Measurements from ENCODE around the gene SLC8A2.
"Not testable (repeated sequence)": the region's sequence is repeated elsewhere in the genome, so short reads cannot be mapped to it uniquely, and the experiment has no call there.

SLC8A2 gene

DNA sequence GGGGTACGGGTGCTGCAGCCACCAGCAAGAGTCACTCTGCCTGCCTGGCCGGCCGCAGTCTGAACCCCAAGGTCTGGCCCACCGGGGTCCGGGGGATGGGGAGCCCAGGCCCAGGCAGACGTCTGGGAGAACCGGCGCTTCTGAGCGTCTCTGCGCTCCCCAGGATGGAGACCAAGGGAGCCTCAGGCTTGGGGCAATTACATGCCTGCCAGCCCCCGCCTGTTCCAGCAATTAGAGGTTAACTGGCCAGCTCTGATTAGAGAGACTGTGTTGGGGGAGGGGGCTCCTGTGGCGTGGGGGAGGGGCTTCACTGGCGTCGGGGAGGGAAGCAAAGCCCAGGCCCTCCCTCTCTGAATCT, 64.3 kb downstream of the SLC8A2 start:
- peak; percentile 70 for DNase-seq

GRCh38 chr19:47406711-47407416, 64.8 kb downstream of the SLC8A2 start:
- peak; percentile 73 for DNase-seq

DNA sequence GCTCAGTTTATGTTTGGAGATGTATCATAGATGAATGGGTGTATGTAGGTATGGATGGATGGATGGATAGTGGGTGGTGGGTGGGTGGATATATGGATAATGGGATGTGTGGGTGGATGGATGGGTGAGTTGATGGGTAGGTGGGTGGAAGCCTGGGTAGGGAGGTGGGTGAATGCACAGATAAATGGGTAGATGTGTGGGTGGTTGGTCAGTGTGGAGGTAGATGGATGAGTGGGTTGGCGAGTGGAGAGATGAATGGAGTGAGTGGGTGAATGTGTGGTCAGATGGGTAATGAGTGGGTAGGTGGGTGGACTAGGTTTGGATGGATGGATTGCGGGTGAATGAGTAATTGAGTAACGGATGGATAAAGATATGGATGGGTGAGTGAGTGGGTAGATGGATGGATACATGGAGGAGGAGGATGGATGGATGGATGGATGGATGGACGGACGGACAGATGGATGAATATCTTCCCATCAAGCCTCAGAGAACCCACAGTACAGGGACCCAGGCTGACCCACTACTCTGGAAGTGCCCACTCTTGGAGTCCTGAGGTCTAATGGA, 65.8 kb downstream of the SLC8A2 start:
- DNase-seq = no peak

GRCh38 chr19:47405197-47405550, 66.5 kb downstream of the SLC8A2 start:
- no peak for DNase-seq

GRCh38 chr19:47404334-47405196, 67.1 kb downstream of the SLC8A2 start:
- DNase-seq = no peak

GRCh38 chr19:47402504-47402903, 69.2 kb downstream of the SLC8A2 start:
- no peak for DNase-seq

- peak; percentile 59 for DNase-seq
Observed at GRCh38 chr19:47398707-47399597, 72.7 kb downstream of the SLC8A2 start.

GRCh38 chr19:47391510-47392223, 80.0 kb downstream of the SLC8A2 start:
- peak; percentile 85 for DNase-seq

DNA sequence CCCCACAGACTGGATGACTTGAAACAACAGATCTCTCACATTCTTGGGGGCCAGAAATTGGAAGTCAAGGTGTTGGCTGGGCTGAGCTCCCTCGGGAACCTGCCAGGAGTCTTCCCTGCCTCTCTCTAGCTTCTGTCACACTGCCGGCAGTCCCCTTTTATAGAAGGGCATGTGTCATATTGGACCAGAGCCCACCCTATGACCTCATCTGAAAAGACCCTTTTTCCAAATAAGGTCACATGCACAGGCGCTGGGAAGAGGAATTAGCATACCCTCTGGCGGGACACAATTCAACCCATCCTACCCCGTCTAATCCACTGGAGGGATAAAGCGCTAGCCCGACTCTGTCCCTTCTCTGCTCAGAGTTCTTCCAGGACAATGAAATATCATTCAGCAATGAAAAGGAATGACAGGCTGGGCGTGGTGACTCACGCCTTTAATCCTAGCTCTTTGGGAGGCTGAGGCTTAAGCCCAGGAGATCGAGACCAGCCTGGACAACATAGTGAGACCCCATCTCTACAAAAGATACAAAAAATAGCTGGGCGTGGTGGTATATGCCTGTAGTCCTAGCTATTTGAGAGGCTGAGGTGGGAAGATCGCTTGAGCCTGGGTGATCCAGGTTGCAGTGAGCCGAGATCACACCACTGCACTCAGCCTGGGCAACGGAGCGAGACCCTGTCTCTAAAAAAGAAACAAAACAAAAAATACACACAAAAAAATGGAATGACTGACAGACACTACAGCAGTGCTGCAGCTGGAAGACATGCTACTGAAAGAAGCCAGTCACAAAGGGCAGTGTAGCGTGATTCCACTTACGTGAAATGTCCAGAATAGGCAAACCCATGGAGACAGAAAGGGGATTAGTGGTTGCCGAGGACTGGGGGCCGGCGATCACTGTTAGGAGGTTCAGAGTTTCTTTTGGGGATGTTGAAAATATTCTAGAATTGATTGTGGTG, 80.9 kb downstream of the SLC8A2 start:
- DNase-seq = no peak

DNA sequence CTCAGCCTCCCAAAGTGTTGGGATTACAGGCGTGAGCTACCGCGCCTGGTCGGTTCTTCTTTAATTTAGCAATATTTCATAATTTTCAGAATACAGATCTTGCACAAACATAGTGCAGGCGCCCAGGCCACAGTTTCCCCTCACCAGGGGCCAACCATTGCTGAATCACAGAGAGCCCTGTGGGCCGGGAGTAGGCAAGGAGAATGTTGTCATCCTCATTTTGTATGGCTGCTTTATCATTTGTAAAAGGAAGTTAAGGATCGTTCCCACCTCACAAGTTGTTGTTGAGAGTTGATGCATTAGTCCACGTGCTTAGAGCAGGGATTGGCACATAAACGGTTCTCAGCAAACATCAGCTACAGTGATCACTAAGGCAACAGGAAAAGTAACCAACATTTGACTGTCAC, 82.5 kb downstream of the SLC8A2 start:
- no peak for DNase-seq

DNA sequence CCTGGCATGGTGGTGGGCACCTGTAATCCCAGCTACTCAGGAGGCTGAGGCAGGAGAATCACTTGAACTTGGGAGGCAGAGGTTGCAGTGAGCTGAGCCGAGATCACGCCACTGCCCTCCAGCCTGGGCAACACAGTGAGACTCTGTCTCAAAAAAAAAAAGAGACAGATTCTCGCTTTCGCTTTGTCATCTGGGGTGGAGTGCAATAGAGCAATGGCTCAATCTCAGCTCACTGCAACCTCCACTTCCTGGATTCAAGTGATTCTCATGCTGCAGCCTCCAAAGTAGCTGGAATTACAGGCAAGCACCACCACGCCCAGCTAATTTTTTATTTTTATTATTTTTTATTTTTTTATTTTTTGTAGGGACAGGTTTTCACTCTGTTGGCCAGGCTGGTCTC, 83.0 kb downstream of the SLC8A2 start:
- DNase-seq = not testable (repeated sequence)

DNA sequence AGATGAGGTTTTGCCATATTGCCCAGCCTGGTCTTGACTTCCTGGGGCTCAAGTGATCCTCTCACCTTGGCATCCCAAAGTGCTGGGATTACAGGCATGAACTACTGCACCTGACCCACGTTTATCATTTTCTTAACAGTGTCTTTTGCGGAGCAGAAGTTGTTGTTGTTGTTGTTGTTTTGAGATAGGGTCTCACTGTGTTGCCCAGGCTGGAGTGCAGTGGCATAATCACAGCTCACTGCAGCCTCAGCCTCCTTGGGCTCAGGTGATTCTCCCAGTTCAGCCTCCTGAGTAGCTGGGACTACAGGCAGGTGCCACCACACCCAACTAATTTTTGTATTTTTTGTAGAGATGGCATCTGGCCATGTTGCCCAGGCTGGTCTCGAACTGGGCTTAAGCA, 84.1 kb downstream of the SLC8A2 start:
- DNase-seq = not testable (repeated sequence)

DNA sequence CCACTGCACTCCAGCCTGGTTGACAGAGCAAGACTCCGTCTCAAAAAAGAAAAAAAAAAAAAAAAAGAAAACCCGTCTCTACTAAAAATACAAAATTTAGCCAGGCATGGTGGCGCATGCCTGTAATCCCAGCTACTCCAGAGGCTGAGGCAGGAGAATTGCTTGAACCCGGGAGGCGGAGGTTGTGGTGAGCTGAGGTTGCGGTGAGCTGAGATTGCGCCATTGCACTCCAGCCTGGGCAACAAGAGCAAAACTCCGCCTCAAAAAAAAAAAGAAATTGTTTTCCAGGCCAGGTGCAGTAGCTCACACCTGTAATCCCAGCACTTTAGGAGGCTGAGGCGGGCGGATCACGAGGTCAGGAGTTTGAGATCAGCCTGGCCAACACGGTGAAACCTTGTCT, 85.1 kb downstream of the SLC8A2 start:
- not testable (repeated sequence) for DNase-seq

GRCh38 chr19:47384533-47384932, 87.2 kb downstream of the SLC8A2 start:
- DNase-seq = not testable (repeated sequence)

- not testable (repeated sequence) for DNase-seq
Observed at GRCh38 chr19:47383890-47384289, 87.8 kb downstream of the SLC8A2 start.

DNA sequence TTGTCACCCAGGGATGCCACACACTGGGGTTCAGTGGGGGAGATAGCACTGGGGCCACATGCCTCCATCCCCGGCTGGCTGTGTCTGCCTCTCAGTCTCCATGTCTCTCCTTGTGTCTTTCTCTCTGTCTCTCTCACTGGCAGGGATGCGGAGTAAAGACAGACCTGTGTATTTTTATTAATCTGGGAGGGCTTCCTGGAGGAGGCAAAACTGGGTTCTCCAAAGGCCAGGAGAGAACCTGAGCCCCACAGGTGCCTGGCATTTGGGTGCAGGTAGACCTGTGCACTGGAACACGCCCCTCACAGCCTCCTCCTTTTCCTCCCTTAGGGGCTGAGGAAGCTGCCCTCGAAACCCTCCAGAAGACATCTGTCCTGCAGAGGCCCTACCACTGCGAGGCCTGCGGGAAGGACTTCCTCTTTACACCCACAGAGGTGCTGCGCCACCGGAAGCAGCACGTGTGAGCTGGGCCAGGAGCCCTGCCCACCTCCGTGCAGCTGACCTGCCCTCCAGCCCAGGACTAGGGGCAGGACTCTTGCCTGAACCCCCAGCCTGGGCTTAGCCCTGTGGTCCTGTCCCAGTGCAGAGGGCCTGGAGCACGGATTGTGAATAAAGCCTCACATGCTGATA, 89.9 kb downstream of the SLC8A2 start:
- no peak for DNase-seq

- no peak for DNase-seq
Observed at GRCh38 chr19:47381121-47381520, 90.6 kb downstream of the SLC8A2 start.

- DNase-seq = no peak
Observed at GRCh38 chr19:47380559-47380958, 91.1 kb downstream of the SLC8A2 start.

GRCh38 chr19:47379381-47379938, 92.2 kb downstream of the SLC8A2 start:
- DNase-seq = no peak

- DNase-seq = no peak
Observed at GRCh38 chr19:47378246-47378645, 93.4 kb downstream of the SLC8A2 start.

Data from islet precursor cell (in vitro differentiated cells).